ENCODE results near the gene FAM174B. TPM values are rescaled to one million over a fixed set of nuclear protein-coding genes. Genes with fewer than 3 reads are reported as not detected.
"Not testable (repeated sequence)": the region's sequence is repeated elsewhere in the genome, so short reads cannot be mapped to it uniquely, and the experiment has no call there.

Gene FAM174B
- total RNA-seq, 1 donor from 2014 or later, result 57.7 TPM

- no peak overlapping the region for H3K4me3 ChIP-seq
- no peaks in the 10 kb centered on the region for H3K9me3 ChIP-seq
- DNase-seq, result no peak
- no peaks in the 10 kb centered on the region for H3K4me1 ChIP-seq
- H3K27me3 ChIP-seq (ENCODE audit: low read depth), result no peaks in the 10 kb centered on the region
- H3K27ac ChIP-seq, result no peak overlapping the region
- intact Hi-C loops (cut with DNase I), result no loop called here
- H3K36me3 ChIP-seq, result no peaks in the 10 kb centered on the region
- TF ChIP-seq CTCF (IDR thresholded peaks at IDR 0.05), result no peak
- ATAC-seq, result no peak
Observed at GRCh38 chr15:92608866-92609700, 46.5 kb downstream of the FAM174B start.

- H3K27me3 ChIP-seq (ENCODE audit: low read depth); H3K36me3 ChIP-seq; H3K4me1 ChIP-seq; H3K27ac ChIP-seq; H3K4me3 ChIP-seq; intact Hi-C loops (cut with DNase I); DNase-seq; H3K9me3 ChIP-seq: not testable (repeated sequence)
- peak in 1 of 2 donors; percentile 4 for ATAC-seq
Observed at GRCh38 chr15:92606836-92607150, 48.8 kb downstream of the FAM174B start.

GRCh38 chr15:92606126-92606835 lies 49.3 kb downstream of the FAM174B start:
- H3K36me3 ChIP-seq, result no peaks in the 10 kb centered on the region
- DNase-seq (no peak), ATAC-seq (peak; percentile 2 to 6)
- no peak overlapping the region for H3K4me3 ChIP-seq
- peaks cover 7% of the 10 kb centered on the region for H3K4me1 ChIP-seq
- H3K27me3 ChIP-seq (ENCODE audit: low read depth), result no peaks in the 10 kb centered on the region
- no peaks in the 10 kb centered on the region for H3K9me3 ChIP-seq
- H3K27ac ChIP-seq, result no peak overlapping the region
- TF ChIP-seq CTCF (IDR thresholded peaks at IDR 0.05), result no peak
- intact Hi-C loops (cut with DNase I), result no loop called here

GRCh38 chr15:92605225-92605944 lies 50.2 kb downstream of the FAM174B start:
- ATAC-seq (peak; percentile 47 to 56), DNase-seq (no peak)
- no peak for TF ChIP-seq CTCF (IDR thresholded peaks at IDR 0.05)
- H3K27ac ChIP-seq, result peak overlapping the region; percentile 3
- intact Hi-C loops (cut with DNase I), result no loop called here
- peaks cover 7% of the 10 kb centered on the region for H3K4me1 ChIP-seq
- no peak overlapping the region for H3K4me3 ChIP-seq
- H3K36me3 ChIP-seq, result no peaks in the 10 kb centered on the region
- H3K27me3 ChIP-seq (ENCODE audit: low read depth), result no peaks in the 10 kb centered on the region
- H3K9me3 ChIP-seq, result no peaks in the 10 kb centered on the region

- Histone ChIP-seq H3K27ac (no peak overlapping the region), H3K27me3 (ENCODE audit: low read depth) (no peaks in the 10 kb centered on the region), H3K9me3 (no peaks in the 10 kb centered on the region), H3K4me3 (no peak overlapping the region), H3K4me1 (peaks cover 7% of the 10 kb centered on the region), H3K36me3 (no peaks in the 10 kb centered on the region)
- no peak for TF ChIP-seq CTCF (IDR thresholded peaks at IDR 0.05)
- intact Hi-C loops (cut with DNase I), result no loop called here
- no peak for DNase-seq
- ATAC-seq, result no peak
Observed at GRCh38 chr15:92603743-92604470, 51.7 kb downstream of the FAM174B start.

Measured in lower lobe of right lung (tissue), 2 donors.